Colonic mucosa (tissue), 4 donors: ENCODE results near the gene NUMB. TPM values are rescaled to one million over a fixed set of nuclear protein-coding genes. Genes with fewer than 3 reads are reported as not detected.

Source experiments
- DNase-seq: peaks from one replicate; pipeline ENCODE4 v3.0.0-alpha.2; 2020
- H3K27ac ChIP-seq: fragments of 200-600 bp; one replicate; pipeline ENCODE4 v1.8.0; 2021
- H3K27me3 ChIP-seq: fragments of 200-600 bp; one replicate; pipeline ENCODE4 v1.8.0; 2021
- H3K36me3 ChIP-seq: fragments of 200-600 bp; one replicate; pipeline ENCODE4 v1.8.0; 2021
- H3K4me1 ChIP-seq: fragments of 200-600 bp; one replicate; pipeline ENCODE4 v1.8.0; 2021; ENCODE audit warnings: mild to moderate bottlenecking
- H3K4me3 ChIP-seq: fragments of 200-600 bp; one replicate; pipeline ENCODE4 v1.8.0; 2021
- H3K9ac ChIP-seq, 2 donors: one replicate each; pipeline ENCODE4 v1.7.0; 2013; ENCODE audit warnings: control low read depth in 2 of 2, low read depth in 2 of 2, low read length in 2 of 2
- H3K9me3 ChIP-seq: fragments of 200-600 bp; one replicate; pipeline ENCODE4 v1.8.0; 2021
- intact Hi-C: fragments of 100-400 bp; cut with DNase I; formaldehyde crosslinking; loops from one replicate; pipeline ENCODE4 v1.14.1; 2022
- total RNA-seq, 2 donors: library from RNA; stranded (reverse); fragmentation: NEBNext Ultra II Directional in 1 of 2; extraction: Animal tissue kit (Norgen Biotek cat#: 25700) in 1 of 2; gene quantifications; one replicate each; pipeline ENCODE4 v1.2.1, GENCODE V29; 2021
- TF ChIP-seq, protein P1 (sequence below): fragments of 200-600 bp; IDR thresholded peaks from one replicate; pipeline ENCODE4 v1.8.0; 2022; ENCODE audit warnings: antibody characterized with exemption, mild to moderate bottlenecking
- donor health status: healthy.
- donor health status: DM: no; HTN: no; CAD: no.
- donor health status: DM: no; HTN: no; CAD: no.

NUMB gene
- total RNA-seq, 2 donors from 2014 or later: 83.1 to 116 TPM

DNA sequence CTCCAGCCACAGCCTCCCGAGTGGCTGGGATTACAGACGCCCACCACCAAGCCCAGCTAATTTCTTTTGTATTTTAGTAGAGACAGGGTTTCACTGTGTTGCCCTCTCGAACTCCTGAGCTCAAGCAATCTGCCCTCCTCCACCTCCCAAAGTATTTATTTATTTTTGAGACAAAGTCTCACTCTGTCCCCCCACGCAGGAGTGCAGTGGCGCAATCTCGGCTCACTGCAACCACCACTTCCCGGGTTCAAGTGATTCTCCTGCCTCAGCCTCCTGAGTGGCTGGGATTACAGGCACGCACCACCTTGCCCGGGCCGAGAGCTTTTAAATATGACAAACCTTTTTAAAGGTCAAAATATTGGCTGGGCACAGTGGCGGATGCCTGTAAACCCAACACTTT lies 14.6 kb downstream of the NUMB start:
- H3K4me3 ChIP-seq: no peak overlapping the region
- H3K9ac ChIP-seq: no peak overlapping the region
- no peak for DNase-seq
- H3K9me3 ChIP-seq: no peaks in the 10 kb centered on the region
- intact Hi-C loops: no loop called here
- no peaks in the 10 kb centered on the region for H3K4me1 ChIP-seq
- no peaks in the 10 kb centered on the region for H3K27me3 ChIP-seq
- TF ChIP-seq, protein P1, sequence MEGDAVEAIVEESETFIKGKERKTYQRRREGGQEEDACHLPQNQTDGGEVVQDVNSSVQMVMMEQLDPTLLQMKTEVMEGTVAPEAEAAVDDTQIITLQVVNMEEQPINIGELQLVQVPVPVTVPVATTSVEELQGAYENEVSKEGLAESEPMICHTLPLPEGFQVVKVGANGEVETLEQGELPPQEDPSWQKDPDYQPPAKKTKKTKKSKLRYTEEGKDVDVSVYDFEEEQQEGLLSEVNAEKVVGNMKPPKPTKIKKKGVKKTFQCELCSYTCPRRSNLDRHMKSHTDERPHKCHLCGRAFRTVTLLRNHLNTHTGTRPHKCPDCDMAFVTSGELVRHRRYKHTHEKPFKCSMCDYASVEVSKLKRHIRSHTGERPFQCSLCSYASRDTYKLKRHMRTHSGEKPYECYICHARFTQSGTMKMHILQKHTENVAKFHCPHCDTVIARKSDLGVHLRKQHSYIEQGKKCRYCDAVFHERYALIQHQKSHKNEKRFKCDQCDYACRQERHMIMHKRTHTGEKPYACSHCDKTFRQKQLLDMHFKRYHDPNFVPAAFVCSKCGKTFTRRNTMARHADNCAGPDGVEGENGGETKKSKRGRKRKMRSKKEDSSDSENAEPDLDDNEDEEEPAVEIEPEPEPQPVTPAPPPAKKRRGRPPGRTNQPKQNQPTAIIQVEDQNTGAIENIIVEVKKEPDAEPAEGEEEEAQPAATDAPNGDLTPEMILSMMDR: no peak
- no peaks in the 10 kb centered on the region for H3K36me3 ChIP-seq
- H3K27ac ChIP-seq: no peak overlapping the region

GRCh38 chr14:73441286-73441685 lies 17.1 kb downstream of the NUMB start:
- Histone ChIP-seq H3K9ac (no peak overlapping the region), H3K4me3 (no peak overlapping the region), H3K27me3 (no peaks in the 10 kb centered on the region), H3K4me1 (no peaks in the 10 kb centered on the region), H3K27ac (no peak overlapping the region), H3K36me3 (no peaks in the 10 kb centered on the region), H3K9me3 (no peaks in the 10 kb centered on the region)
- no peak for DNase-seq
- intact Hi-C loops: no loop called here
- TF ChIP-seq, protein P1: no peak

GRCh38 chr14:73438993-73439392 lies 19.4 kb downstream of the NUMB start:
- H3K9me3 ChIP-seq: no peaks in the 10 kb centered on the region
- H3K9ac ChIP-seq: no peak overlapping the region
- no peak overlapping the region for H3K27ac ChIP-seq
- no peak for DNase-seq
- TF ChIP-seq, protein P1: no peak
- H3K27me3 ChIP-seq: no peaks in the 10 kb centered on the region
- H3K4me1 ChIP-seq: no peaks in the 10 kb centered on the region
- H3K36me3 ChIP-seq: no peaks in the 10 kb centered on the region
- no peak overlapping the region for H3K4me3 ChIP-seq
- intact Hi-C loops: no loop called here

GRCh38 chr14:73437206-73437605 lies 21.1 kb downstream of the NUMB start:
- H3K27me3 ChIP-seq: no peaks in the 10 kb centered on the region
- intact Hi-C loops: no loop called here
- no peak overlapping the region for H3K4me3 ChIP-seq
- DNase-seq: no peak
- no peak overlapping the region for H3K27ac ChIP-seq
- no peaks in the 10 kb centered on the region for H3K9me3 ChIP-seq
- H3K4me1 ChIP-seq: no peaks in the 10 kb centered on the region
- TF ChIP-seq, protein P1: no peak
- H3K9ac ChIP-seq: no peak overlapping the region
- no peaks in the 10 kb centered on the region for H3K36me3 ChIP-seq

GRCh38 chr14:73432124-73432523 lies 26.2 kb downstream of the NUMB start:
- Histone ChIP-seq H3K9ac (no peak overlapping the region), H3K36me3 (no peaks in the 10 kb centered on the region), H3K27me3 (no peaks in the 10 kb centered on the region), H3K9me3 (no peaks in the 10 kb centered on the region), H3K27ac (no peak overlapping the region), H3K4me3 (no peak overlapping the region), H3K4me1 (peaks cover 13% of the 10 kb centered on the region)
- intact Hi-C loops: no loop called here
- no peak for DNase-seq
- TF ChIP-seq, protein P1: no peak
